ENCODE measurements around the gene CACFD1. TPM values are rescaled to one million over a fixed set of nuclear protein-coding genes. Genes with fewer than 3 reads are reported as not detected.

Gene CACFD1
- total and polyA plus RNA-seq, 2 of the 13 experiments (the other 11 are each of a cell fraction or from before 2014, with no cell fraction given) = 13.8 to 14.6 TPM

DNA sequence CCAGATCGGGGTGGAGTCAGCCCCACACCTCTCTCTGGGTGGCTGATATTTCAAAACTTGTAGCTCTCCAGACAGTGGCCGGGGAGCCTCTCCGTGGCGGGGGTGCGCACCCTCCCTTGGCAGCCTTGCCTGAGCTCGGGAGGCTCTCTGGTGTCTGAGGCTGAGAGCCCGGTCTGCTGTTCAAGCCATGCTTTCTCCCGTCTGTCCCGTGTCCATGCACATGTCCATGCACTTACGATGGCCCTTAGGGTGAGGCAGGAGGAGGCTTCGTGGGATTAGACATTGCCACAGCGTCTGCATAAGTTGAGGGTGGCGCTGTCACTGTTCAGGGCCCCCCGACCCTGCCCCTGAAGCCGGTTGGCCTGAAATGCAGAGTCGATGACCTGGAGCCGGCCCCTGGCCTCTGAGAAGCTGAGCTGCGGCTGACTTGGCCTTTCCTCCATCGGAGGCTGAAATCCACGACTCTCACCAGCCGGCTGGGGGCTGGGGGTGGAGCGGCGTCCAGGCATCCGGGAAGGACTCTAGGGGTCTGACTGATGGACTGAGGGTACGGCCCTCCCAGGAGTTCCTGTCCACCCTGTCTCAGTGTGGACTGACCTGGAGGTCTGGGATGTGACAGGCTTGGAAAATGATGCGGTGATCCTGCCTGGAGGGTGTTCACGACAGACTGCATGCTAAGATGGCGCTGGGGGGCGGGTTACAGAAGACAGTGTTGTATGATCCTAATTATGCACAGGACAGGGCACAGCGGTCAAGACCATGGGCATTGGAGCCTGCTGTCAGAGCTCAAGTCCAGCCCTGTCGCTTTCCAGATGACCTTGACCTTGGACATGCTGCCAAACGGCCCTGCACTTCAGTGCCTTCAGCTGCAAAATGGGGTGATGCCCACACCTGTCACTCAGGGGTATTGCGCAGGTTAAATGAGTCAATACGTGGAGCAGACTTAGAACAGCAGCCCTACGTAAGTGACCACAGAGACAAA is 37.4 kb downstream of the CACFD1 start:
- H3K27ac ChIP-seq (ENCODE audit: extremely low read length, insufficient read depth, low read length) = no peak overlapping the region
- H3K79me2 ChIP-seq (ENCODE audit: insufficient read depth, low read length) = no peaks in the 10 kb centered on the region
- ChIA-PET CTCF (ENCODE audit: low intra/inter-chr PET ratio, low total read pairs) (no interaction called here), POLR2A (interaction anchor here (1.7 kb wide), 1 partner anchor 9 kb away, joined by 6 read pairs; no protein-coding TSS in a partner anchor)
- no peak overlapping the region for H2AFZ ChIP-seq (ENCODE audit: low read length)
- peaks cover 8 to 41% of the 10 kb centered on the region in 2 experiments for H3K27me3 ChIP-seq (ENCODE audit: control insufficient read depth in 1 of 2, insufficient read depth in 2 of 2, low read length in 2 of 2)
- no peak overlapping the region for H3K9ac ChIP-seq (ENCODE audit: insufficient read depth, low read depth, low read length)
- BruUV-seq (replicated peaks) = no TSS peak
- FAIRE-seq (no peak), DNase-seq (ENCODE audit: low spot score) (no peak), ATAC-seq (no peak)
- H4K20me1 ChIP-seq (ENCODE audit: insufficient read depth, low read length) = no peaks in the 10 kb centered on the region
- H3K4me1 ChIP-seq (ENCODE audit: insufficient read depth, low read length) = peaks cover 72% of the 10 kb centered on the region
- 25% methylated on average over 5 of the region's 35 CpGs for WGBS (ENCODE audit: low lambda C conversion rate)
- no peaks in the 10 kb centered on the region for H3K36me3 ChIP-seq (replicated peaks in 1 of 2; ENCODE audit: control insufficient read depth in 1 of 2, insufficient read depth in 2 of 2, low read length in 2 of 2)
- H3K9me3 ChIP-seq (ENCODE audit: low read length) = peaks cover 6% of the 10 kb centered on the region
- in situ Hi-C loops (cut with HindIII; ENCODE audit: extremely low pct_ligation_motif_present, low pct_unique_long_range_greater_than_20kb) = no loop called here
- no peak overlapping the region for H3K4me3 ChIP-seq (replicated peaks in 1 of 3; ENCODE audit: insufficient read depth in 1 of 3, low read depth in 2 of 3, low read length in 3 of 3)
- H3K4me2 ChIP-seq (ENCODE audit: low read depth, low read length) = no peak overlapping the region
- intact Hi-C loops (cut with micrococcal nuclease; ENCODE audit: unreplicated experiment) = no loop called here
- TF ChIP-seq FOXK2 (IDR thresholded peaks at IDR 0.05) (no peak), SP5 (CRISPR knock-in tag; IDR thresholded peaks at IDR 0.05; ENCODE audit: borderline replicate concordance, low read depth) (no peak), TBL1XR1 (IDR thresholded peaks at IDR 0.05; ENCODE audit: borderline replicate concordance, low read length, partially characterized antibody) (peak; percentile 67), ZNF441 (CRISPR knock-in tag; IDR thresholded peaks at IDR 0.05; ENCODE audit: borderline replicate concordance) (no peak), ZNF737 (CRISPR knock-in tag; IDR thresholded peaks at IDR 0.05; ENCODE audit: borderline replicate concordance) (no peak), ELF4 (CRISPR knock-in tag; IDR thresholded peaks at IDR 0.05; ENCODE audit: borderline replicate concordance) (no peak), ELF1 (CRISPR knock-in tag; IDR thresholded peaks at IDR 0.05) (no peak), IRF9 (CRISPR knock-in tag; IDR thresholded peaks at IDR 0.05; ENCODE audit: borderline replicate concordance) (no peak), KDM2A (CRISPR knock-in tag; IDR thresholded peaks at IDR 0.05; ENCODE audit: borderline replicate concordance, low read depth) (no peak), RXRA (CRISPR knock-in tag; IDR thresholded peaks at IDR 0.05) (peak; percentile 29; the same call in 1 of the 2 replicates), MAZ (IDR thresholded peaks at IDR 0.05; ENCODE audit: borderline replicate concordance, low read depth, low read length) (no peak), MAZ (CRISPR knock-in tag; IDR thresholded peaks at IDR 0.05; ENCODE audit: low read depth) (no peak), ZNF101 (CRISPR knock-in tag; IDR thresholded peaks at IDR 0.05; ENCODE audit: borderline replicate concordance, low read depth) (no peak), ZNF446 (CRISPR knock-in tag; IDR thresholded peaks at IDR 0.05) (no peak), ZNF160 (CRISPR knock-in tag; IDR thresholded peaks at IDR 0.05) (no peak)
- TF ChIP-seq, protein P1, sequence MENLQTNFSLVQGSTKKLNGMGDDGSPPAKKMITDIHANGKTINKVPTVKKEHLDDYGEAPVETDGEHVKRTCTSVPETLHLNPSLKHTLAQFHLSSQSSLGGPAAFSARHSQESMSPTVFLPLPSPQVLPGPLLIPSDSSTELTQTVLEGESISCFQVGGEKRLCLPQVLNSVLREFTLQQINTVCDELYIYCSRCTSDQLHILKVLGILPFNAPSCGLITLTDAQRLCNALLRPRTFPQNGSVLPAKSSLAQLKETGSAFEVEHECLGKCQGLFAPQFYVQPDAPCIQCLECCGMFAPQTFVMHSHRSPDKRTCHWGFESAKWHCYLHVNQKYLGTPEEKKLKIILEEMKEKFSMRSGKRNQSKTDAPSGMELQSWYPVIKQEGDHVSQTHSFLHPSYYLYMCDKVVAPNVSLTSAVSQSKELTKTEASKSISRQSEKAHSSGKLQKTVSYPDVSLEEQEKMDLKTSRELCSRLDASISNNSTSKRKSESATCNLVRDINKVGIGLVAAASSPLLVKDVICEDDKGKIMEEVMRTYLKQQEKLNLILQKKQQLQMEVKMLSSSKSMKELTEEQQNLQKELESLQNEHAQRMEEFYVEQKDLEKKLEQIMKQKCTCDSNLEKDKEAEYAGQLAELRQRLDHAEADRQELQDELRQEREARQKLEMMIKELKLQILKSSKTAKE (CRISPR knock-in tag; IDR thresholded peaks at IDR 0.05; ENCODE audit: borderline replicate concordance) = 0 out of 2 replicates have a peak, but pooled peaks have one; percentile 11
- TF ChIP-seq, protein P2, sequence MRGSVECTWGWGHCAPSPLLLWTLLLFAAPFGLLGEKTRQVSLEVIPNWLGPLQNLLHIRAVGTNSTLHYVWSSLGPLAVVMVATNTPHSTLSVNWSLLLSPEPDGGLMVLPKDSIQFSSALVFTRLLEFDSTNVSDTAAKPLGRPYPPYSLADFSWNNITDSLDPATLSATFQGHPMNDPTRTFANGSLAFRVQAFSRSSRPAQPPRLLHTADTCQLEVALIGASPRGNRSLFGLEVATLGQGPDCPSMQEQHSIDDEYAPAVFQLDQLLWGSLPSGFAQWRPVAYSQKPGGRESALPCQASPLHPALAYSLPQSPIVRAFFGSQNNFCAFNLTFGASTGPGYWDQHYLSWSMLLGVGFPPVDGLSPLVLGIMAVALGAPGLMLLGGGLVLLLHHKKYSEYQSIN (CRISPR knock-in tag; IDR thresholded peaks at IDR 0.05; ENCODE audit: borderline replicate concordance) = no peak
- TF ChIP-seq, protein P3, sequence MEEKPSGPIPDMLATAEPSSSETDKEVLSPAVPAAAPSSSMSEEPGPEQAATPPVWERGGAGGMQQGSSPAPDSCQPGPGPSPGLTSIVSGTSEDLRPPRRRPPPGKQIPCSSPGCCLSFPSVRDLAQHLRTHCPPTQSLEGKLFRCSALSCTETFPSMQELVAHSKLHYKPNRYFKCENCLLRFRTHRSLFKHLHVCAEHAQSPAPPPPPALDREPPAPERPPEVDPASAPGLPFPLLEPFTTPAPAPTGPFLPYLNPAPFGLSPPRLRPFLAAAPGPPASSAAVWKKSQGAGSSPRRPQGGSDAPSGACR (CRISPR knock-in tag; IDR thresholded peaks at IDR 0.05) = no peak

All from HepG2 (cell line).